Anterior cingulate cortex (tissue), 58 donors: Measurements from ENCODE around the gene MREG.

Experiments used
- DNase-seq, 58 donors: peaks; one replicate each; lab custom pipeline; 2025; lab: John Stamatoyannopoulos, UW

MREG gene, protein sequence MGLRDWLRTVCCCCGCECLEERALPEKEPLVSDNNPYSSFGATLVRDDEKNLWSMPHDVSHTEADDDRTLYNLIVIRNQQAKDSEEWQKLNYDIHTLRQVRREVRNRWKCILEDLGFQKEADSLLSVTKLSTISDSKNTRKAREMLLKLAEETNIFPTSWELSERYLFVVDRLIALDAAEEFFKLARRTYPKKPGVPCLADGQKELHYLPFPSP

DNA sequence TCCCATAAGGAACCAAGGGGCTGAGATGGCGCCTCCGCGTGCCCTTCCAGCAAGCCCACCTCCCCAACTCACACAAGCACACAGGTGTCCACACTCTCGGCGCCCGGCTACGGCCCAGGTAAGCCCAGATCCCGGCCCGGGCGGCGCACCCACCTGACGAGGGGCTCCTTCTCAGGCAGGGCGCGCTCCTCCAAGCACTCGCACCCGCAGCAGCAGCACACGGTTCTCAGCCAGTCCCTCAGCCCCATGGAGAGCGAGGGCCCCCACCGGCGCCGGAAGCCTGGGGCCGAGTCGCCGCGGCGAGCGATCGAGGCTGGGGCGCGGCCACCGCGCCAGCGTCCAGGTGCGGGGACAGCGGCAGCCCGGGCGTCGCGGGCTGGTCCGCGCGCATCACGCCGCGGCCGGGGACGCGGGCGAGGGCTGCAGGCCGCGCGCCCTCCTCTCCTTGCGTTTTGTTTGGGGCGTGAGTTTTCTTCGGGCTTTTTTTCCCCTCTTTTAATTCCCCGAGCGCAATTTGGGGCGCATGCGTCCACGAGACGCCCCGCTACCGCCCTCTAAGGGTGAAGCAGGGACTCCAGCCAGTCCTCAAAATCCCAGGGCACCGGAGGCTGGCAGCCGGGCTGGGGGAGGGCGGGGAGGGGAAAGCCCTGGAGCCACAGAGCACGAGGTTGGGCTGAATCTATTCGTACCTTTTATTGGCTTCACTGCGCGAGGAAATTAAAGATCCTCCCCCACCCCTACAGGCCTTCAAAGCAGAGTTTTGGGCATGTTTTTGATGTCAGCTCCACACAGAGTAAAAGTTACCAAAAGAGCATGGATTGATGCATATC lies at the start of gene MREG:
Gene MREG (minus strand): TSS at position 472 of the 830 bp plus-strand sequence. CDS start 224 bp downstream, at position 248.
- DNase-seq = peak in 56 of 58 donors; percentile 5 to 77 (median 54)

DNA sequence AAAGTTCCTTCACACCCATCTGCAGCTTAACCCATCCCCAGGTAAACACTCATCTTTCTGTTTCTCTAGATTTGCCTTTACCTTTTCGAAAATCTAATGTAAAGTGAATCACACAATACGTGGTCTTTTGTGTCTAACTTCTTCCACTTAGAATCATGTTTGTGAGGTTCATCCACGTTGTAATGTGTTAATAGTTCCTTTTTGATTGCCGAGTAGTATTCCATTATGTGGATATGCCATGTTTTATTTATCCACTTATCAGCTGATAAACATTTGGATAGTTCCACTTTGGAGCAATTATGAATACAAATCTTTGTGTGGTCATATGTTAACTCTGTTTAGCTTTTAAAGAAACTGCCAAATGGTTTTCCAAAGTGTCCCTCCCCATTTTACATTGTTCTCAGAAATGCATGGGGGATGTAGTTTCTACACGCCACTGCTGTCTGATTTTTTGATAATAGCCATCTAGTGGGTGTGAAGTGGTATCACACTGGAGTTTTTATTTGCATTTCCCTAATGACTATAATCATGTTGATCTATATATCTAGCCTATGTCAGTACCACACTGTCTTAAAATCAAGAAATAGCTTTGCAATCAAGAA lies 46.0 kb upstream of the MREG start:
- no peak for DNase-seq

DNA sequence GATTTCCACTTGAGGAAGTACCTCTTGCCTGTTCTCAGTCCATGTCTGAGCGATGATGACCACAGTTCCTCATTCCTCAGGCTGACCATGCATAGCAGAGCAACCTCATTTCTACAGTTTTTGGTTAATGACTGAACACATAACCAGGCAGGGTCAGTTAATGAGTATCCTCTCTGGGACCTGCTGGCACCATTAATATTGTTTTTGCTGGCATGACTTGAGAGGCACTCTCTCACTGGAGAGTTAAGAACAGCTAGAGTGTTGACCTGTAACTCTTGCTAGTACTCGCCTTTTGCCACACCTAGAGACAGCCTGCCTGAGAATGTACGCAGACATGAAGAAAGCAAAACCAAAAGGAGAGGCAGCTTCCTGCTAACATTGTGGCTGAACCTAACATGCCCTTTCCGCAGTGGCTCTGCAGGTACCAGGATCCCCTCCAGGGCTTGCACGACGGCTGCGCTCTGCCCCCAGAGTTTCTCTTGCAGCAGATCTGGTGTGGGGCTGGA lies 44.4 kb upstream of the MREG start:
- DNase-seq = peak in 3 of 58 donors; percentile 7 to 16 (median 8)

DNA sequence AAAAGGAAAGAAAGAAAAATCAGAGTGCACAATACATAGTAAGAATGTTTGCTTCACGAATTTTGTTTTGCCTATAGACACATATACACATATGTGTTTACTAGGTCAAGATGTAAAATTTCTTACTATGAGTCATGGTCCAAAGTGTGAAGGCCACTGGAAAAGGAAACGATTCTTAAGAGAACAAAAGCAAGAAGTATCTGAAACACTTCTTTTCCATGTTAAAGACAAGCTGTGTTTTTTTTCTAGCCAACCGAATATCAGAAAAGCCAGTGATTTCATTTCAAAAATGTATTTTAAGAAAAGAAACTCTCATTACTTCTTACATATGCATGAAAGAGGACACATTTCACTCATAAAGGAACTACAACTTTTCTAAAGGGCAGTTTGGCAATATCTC lies 43.4 kb upstream of the MREG start:
- no peak for DNase-seq

DNA sequence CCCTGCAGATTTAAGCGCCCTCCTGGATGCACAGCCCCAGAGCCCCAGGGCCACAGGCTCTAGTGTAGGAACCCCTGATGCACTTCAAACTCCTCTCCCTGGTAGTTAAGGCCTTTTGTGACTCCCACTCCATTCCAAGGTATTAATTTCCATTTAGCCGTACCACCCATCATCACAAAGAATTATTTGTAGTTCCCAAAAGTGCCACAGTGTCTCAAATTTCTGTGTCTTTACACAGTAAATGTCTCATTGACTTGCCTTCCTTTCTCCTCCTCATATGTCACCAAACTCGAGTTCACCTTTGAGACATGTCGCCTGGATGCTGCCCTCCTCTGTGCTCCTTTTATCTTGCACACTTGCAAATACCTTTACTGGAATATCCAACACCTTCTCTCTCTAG lies 42.3 kb upstream of the MREG start:
- no peak for DNase-seq

DNA sequence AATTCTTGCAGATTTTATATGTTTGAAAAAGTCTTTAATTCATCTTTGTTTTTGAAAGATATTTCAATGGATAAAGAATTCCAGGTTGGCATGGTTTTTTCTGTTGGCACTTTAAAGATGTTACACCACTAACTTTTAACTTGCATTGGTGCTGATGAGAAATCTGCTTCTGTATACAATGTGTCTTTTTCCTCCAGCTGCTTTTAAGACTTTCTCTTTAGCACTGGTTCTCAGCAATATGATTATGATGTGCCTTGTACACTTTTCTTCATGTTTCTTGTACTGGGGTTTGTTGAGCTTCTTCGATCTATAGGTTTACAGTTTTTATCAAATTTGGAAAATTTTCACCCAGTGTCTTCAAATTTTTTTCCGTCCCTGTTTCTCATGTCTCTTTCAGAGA lies 39.1 kb upstream of the MREG start:
- DNase-seq = no peak

DNA sequence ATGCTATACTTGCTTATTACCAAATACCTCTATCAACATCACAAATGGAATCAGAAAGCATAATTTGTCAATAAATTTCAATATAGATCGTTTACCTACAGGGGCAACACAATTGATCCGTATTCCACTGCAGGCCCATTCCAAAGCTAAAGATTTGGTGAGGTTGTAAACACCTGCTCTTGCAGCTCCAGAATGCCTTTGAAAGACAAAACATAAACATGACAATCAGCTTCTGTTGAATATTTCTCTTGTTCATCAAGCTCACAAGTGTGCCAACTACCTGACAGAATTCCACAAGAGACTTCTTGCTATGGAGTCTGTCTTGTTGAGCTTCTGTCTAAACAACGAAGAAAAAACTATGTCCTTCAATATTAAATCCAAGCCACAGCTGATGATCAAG lies 38.0 kb upstream of the MREG start:
- no peak for DNase-seq

DNA sequence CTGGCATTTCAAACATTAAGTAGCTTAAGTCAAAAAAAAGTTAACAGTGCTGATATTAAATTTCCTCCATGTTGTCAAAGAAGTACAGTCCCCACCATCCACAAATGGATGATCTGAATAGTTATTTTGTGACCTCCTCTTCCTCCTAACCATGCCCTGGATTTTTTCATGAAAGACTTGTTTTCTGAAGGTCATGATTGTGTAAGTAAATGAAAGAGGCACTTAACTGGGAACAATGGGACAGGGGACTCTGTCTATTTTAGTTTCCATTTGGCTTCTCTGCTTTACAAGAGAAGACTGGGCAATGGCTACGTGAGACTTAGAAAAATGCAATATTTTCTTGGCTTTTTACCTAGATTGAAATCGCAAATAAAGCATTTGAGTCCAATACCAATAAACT lies 36.1 kb upstream of the MREG start:
- no peak for DNase-seq

DNA sequence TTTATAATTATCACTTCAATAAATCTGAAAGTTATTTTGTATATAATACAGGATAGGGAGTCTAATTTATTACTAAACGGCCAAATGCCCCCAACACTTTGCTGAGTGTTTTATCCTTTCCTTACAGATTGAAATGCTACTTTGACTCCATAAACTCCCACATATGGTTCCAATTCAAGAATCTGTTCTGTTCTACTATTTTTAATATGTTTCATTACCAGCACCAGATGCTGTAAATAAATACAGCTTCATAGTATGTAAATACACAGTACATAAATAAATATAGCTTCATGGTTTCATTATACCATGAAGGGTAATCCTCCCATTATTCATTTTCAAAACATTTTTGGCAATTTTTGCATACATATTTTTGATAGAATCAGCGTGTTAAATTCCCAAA lies 34.0 kb upstream of the MREG start:
- no peak for DNase-seq

DNA sequence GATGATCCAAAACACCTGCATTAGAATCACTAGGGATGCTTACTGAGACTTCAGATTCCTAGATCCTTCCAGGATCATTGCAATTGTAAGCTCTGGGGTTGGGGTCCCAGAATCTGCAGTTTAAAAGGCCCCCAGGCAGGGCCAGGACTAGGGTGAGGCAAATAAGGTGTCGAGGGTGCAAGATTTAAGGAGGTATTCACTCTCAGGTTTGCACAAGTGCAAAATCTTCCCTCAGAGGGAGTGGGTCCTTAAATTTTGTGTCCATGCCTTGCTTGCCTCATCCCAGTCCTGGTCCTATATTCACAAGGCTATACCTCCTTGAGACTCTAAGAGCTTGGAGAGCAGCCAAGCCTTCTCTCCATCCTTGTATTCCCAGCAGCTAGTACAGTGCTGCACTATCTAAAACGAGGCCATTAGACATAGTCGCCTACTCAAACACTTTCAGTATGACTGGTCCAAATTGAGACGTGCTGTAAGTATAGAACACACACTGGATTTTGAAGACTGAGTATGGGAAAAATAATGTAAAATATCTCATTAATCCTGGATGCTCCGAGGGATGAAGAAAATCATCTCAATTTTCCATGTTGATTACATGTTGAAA lies 31.6 kb upstream of the MREG start:
- DNase-seq = no peak

DNA sequence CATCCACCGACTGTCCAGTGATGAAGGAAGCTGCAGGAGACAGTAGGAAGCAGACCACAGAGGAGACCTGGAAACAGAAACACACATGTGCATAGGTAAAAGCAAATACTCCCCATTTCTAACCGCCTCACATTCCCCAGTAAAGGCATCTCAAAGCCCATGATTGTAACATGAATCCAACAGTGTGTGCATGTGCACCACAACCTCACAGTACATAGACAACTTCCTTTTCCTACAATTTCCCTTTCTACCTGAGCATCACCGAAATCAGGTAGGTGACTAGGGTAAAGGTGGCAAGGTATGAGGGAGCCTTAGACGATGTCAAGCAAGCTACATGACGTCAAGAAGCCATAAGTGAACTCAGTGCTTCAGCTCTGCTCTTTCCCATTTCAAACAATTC lies 30.6 kb upstream of the MREG start:
- DNase-seq = no peak

DNA sequence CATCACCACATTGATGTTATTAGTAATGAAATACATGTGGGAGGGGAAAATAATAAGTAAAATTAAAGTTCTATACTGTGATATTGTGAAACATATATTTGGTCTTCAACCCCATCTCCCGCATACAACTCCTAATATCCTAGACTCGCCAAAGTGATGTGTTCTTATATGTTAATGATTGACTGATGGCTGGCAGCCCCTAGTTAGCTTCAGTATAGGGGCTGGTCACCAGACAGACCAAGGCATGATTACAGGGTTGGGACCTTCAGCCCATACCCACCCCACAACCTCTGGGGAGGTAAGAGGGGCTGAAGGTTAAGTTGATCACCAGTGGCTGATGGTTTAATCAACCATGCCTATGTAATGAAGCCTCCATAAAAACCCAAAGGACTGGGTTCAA lies 28.1 kb upstream of the MREG start:
- no peak for DNase-seq

DNA sequence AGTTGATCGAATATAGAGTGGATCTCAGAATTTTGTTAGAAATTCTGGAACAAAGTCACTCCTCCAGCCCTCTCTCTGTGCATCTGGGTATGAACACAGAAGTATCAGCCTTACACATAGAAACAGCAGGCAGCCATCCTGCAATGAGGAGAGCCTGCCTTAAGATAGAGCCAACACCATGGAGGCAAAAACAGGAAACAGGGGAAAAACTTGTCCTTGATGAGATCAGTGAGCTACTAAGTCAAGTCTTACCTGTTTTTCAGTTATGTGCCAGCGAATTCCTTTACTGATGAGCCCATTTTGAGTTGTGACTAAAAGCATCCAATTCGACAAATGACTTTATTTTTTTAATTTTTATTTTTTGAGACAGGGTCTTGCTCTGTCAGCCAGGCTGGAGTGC lies 26.6 kb upstream of the MREG start:
- DNase-seq = no peak

DNA sequence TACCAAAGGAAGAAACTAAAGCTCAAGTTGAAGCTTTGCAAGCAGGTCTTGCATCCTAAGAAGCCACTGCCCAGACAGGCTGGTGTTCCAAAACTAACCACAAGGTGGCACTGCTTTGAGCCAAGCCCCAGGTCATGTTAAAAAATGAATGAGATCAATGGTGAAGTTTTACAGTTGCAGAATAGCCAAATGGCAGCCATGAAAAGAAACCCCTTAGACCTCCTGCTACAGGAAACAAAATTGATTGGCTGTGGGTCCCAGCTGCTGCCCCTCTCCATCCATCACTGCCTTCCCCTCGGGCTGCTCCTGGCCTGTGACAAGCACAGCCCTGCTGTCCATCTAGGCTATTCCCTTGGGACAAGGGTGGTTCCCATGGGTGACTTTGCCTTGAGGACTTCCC lies 20.7 kb upstream of the MREG start:
- DNase-seq = peak in 47 of 58 donors; percentile 4 to 76 (median 34)

DNA sequence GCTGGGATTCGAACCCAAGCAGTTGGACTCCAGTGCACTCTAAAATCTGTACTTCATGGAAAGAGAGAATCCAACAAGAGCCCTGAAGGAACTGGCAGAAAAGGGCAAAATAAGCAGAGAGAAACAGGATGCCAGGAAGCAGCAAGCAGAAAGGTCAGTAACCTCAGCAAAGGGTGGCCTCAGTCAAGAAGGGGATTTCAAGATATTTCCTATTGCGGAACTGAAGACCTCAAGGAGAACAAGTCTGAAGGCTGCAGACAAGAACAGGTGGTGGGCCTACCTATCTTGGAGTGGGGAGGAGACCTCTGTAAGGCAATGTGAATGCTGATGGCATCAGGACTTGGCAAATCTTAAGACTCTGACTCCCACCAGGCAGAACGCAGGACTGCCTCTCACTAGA lies 20.1 kb upstream of the MREG start:
- no peak for DNase-seq

DNA sequence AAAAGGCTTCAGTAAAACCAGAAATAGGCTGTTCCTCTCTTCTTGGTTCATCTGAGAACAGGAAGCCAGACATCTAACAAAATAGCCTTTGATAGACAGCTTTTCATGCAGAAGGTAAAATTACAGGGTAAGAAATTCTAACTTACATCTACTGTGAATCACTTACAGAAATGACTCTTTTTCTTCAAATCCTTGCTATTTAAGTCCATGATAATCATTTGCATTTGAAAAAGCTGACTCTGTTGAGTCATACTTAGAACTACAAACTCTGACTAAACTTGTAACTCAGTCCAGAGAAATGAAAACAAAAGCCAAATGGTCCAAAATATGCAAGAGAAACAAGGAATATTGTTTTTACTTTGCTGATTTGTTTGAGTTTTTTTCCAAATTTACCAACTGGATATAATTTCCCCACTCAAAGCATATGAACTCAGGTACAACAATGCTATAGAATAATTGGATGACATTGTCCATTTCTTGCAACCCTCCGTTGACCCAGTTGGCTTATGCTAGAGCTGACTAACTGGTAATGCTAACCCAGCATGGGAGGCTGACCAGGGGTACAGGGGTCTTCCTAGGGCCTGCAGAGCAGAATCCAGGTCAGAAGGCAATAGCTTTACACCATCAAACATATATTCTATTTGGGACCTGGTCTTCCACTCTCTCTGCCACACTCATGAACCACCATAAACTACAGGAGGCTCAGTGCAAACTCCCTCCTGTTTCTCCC lies 18.8 kb upstream of the MREG start:
- DNase-seq = no peak

DNA sequence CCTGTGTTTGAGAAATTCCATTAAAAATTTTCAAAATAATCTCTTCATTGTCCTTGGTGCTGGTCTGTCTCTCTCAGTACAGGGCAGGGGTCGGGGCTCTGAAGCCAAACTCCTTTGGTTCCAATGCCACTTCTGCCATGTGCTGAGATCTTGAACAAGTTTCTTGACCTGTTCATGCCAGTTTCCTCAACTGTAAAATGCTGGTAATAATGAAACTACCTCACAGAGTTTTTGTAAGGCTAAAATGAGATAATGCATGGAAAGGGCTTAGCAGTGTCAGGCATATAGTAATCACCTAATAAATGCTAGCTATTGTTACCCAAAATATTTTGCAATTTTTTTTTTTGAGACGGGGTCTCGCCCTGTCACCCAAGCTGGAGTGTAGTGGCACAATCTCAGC lies 16.9 kb upstream of the MREG start:
- no peak for DNase-seq

DNA sequence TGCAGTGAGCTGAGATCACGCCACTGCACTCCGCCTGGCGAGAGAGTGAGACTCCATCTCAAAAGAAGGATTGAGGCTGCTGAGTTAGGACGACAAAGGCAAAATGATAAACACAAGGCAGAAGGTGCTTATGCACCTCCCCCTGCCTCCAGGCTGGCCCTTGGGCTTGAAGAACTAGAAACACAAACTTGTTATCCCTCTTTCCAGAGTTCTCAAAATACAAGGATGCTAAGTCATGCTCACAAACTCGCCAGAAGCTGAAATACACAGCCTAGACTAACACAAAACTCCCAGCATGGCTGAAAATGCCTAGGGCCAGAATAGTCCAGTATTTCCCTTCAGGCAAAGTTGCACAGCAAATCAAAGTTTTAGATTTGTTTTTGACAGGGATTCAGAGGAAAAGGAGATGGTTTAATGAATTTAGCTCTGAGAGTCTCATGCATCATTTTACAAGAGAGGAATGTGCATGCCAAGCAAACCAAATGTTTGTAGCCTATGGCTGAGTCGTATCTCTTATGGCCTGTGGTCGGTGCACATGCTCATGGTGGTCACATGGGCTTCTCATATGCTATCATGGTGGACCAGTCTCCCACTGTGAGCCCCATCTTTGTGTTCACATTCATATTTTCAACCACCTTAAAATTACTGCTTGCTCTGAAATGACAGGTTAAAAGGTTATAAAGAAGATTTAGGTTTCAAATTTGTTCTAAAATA lies 16.2 kb upstream of the MREG start:
- DNase-seq = no peak

DNA sequence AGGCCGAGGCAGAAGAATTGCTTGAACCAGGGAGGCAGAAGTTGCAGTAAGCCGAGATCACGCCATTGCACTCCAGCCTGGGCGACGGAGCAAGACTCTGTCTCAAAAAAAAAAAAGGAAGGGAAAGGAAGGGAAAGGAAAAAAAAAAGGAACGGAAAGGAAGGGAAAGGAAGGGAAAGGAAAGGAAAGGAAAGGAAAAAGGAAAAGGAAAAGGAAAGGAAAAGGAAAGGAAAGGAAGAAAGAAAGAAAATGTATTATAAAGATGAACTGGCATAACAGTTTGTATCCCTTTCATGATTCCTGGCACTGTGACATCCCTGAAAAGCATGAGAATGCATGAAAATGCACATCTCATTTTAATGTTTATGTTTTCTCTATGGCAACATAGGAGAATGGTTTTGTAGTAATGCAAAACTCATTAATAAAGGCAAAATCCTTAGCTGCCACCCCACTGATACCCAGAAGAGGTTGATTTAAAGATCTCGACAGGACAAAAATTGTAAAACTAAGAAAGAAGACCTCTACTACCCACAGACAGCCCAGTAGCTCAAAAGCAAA lies 11.5 kb upstream of the MREG start:
- DNase-seq = no peak
